NCI-H1092 treated with DMSO at 0.1 percent for 48 hours (cell line): ENCODE data around the gene AMBRA1.
"Not testable (repeated sequence)": the region's sequence is repeated elsewhere in the genome, so short reads cannot be mapped to it uniquely, and the experiment has no call there.

Experiments
- DNase-seq: peaks from one replicate; lab custom pipeline; 2025; lab: John Stamatoyannopoulos, UW

The AMBRA1 gene

DNA sequence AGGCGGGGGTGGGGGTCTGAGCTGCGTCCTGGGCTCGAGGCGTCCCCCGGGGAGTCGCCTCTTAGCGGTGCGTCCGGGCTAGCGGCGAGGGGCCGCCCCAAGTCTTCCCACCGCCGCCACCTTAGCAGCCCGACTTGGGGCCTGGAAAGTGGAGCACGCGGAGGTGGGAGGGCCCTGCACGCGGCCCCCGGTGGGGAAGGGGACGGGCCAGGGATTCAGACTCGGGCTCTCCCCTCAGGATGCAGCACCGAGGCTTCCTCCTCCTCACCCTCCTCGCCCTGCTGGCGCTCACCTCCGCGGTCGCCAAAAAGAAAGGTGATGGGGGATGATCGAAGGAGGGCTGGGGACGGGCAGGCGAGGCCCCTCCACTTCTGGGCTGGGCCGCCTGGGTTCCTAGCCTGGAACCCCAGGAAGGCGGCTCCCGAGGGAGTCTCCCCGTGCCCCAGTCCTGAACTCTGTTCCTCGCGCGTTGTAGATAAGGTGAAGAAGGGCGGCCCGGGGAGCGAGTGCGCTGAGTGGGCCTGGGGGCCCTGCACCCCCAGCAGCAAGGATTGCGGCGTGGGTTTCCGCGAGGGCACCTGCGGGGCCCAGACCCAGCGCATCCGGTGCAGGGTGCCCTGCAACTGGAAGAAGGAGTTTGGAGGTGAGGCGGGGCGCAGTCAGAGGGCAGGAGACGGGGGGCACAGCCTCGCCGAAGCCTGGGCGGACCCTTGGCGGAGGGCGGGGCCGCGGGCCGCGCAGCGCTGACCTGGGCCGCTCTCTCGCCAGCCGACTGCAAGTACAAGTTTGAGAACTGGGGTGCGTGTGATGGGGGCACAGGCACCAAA is 211.8 kb downstream of the AMBRA1 start:
- DNase-seq = peak; percentile 50

GRCh38 chr11:46381048-46381818 is 212.6 kb downstream of the AMBRA1 start, which contains the start of gene MDK:
Gene MDK, plus strand, starts transcription at chr11:46381669. Its CDS starts 389 bp downstream, at chr11:46382058.
- DNase-seq = peak; percentile 50

DNA sequence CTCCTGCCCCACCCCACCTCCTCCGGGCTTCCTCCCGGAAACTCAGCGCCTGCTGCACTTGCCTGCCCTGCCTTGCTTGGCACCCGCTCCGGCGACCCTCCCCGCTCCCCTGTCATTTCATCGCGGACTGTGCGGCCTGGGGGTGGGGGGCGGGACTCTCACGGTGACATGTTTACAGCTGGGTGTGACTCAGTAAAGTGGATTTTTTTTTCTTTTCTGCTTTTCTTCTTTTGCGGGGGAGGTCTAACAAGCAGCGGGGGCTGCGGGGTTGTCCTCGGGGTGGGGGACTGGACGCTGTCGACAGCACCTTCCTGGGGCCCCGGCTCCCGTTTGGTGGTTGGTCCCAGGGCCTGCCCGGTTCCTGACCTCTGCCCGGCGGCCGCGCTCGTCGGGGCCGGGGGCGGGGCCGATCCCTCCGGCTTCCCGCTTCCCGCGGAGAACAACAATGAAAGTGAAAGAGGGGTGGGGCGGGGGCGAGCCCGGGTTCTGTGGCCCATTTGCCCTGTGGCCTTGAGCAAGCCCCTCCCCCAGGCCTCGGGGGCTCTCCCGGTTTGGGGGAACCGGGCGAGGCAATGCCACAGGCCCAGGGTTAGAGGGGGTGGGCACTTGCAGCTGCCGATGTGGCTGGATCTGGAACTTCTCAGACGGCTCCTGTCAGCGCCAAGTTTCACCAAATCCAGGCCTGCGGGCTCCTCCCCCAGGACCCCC is 213.3 kb downstream of the AMBRA1 start:
- peak; percentile 48 for DNase-seq

GRCh38 chr11:46379482-46380293 is 214.1 kb downstream of the AMBRA1 start:
- DNase-seq = not testable (repeated sequence)

DNA sequence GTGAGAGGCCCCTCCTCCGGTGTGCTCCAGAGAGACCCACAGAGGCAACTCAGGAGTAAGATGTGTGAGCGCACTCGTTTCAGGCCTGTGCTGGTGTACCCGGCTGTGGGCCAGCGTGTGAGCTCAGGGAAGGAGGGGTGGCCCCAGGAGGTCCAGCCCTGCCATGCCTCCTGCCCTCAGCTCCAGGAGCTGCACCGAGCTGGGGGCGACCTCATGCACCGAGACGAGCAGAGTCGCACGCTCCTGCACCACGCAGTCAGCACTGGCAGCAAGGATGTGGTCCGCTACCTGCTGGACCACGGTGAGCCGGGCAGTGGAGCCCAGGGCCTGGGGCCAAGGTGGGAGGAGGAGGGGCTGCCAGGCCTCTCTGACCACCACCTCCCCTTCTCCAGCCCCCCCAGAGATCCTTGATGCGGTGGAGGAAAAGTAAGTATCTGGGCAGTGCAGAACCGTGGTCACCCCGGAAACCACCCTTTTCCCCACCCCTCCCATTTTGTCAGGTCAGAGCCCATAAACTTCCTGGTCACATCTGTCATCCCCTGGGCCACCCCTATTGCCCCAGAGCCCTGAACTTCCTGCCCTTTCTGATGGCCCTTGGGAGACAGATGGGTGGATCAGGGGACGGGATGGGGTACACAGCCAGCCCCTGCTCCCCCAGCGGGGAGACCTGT is 214.9 kb downstream of the AMBRA1 start:
- DNase-seq = no peak

DNA sequence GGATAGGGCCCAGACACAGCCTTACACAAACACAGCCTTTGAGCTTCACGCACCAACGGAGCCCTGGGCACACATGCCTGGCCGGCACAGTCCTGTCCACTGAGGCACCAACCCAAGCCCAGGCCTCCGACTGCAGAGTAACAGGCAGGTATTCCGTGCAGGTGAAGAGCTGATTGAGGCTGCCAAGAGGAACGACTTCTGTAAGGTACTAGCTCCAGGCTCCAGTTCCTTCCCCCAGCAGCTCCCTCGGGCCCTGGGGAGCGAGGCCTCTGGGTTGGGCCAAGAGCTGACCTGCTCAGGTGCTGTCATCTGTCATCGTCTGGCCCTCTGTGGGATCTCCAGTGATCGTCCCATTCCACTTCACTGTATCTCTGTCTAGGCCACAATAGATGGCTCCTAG is 215.5 kb downstream of the AMBRA1 start:
- DNase-seq = no peak

DNA sequence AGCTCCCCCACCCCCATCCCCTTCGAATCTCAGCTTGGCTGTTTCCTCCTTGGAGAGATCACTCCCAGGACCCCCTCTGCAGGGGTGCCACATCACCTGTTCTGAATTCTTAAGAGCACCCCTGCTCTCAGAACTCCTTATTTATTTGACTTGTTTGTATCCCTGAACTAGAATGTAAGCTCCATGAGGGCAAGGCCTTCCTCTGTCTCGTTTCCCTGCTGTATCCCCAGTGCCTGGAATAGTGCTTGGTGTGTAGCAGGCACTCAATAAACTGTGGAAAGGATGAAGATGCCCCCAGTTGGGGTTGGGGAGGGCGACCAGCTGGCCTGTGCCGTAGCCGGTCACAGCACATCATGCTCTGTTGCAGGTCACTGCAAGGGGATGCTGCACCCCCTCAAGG is 216.0 kb downstream of the AMBRA1 start:
- DNase-seq = no peak

DNA sequence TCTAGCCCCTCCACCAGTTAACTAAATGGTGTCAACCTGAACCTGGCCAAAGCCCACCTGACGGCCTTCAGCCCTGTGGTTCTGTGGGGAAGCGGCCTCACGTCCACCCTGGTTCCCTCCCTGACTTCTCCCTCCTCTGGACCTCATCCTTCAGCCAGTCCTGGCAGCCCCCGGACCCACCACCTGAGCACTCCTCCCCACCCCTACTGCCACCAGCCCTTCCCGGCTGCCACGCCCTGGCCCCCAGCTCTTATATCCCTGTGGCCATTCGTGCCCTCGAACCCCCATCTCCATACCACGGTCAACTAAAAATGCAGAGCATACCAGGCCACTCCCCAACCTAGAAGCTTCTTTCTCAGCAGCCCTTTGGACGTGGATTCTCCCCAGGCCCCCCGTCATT is 216.5 kb downstream of the AMBRA1 start:
- DNase-seq = no peak

- no peak for DNase-seq
Measured at GRCh38 chr11:46376258-46377050, 217.4 kb downstream of the AMBRA1 start.

GRCh38 chr11:46375392-46376101 is 218.3 kb downstream of the AMBRA1 start:
- no peak for DNase-seq

GRCh38 chr11:46374815-46375214 is 219.0 kb downstream of the AMBRA1 start:
- DNase-seq = no peak

DNA sequence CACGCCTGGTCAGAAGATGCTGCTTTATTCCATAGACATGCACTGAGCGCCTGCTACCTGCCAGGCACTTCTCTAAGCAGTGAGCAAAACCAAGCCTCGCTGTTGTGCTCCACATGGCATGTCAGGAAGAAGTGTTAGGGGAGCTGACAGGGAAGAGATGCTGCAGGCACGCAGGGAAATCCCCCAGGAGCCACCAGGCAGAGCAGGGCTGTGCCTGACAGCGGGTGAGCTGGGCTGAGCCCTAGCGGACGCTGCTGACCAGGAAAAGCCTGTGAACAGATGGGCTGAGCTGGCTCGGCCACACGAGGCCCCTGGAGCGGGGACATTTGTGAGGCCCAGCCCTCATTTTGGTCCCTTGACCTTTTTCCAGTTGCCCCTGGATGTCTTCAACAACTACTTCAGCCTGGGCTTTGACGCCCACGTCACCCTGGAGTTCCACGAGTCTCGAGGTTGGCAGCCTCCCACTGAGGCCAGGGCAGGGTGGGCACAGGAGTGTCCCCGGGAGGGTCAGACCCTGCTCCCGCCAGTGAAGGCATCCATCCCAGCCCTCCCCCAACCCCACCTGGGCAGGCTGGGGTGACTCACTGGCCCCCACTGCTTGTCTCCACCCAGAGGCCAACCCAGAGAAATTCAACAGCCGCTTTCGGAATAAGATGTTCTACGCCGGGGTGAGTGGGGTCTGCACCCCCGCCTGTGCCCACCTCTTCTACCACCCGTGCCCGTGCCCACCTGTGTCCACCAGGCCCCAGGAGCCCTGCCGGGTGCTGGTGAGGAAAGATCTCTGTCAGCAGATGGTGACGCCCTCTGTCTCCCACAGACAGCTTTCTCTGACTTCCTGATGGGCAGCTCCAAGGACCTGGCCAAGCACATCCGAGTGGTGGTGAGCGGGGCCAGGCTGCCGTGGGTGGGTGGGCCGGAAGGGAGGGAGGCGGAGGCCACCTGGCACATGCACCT is 219.8 kb downstream of the AMBRA1 start:
- DNase-seq = no peak

DNA sequence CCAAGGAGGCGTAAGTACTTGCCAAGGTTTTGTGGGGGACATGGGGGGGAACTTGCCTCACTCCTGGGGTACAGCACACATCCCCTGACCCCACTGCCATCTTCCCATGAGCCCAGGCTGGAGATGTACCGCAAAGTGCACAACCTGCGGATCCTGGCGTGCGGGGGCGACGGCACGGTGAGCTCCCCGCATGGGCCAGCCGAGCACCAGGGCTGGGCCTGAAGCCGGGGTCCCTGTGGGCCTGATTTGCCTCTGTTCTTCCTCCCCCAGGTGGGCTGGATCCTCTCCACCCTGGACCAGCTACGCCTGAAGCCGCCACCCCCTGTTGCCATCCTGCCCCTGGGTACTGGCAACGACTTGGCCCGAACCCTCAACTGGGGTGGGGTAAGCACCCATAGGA is 221.3 kb downstream of the AMBRA1 start:
- not testable (repeated sequence) for DNase-seq

GRCh38 chr11:46372086-46372485 is 221.7 kb downstream of the AMBRA1 start:
- no peak for DNase-seq

DNA sequence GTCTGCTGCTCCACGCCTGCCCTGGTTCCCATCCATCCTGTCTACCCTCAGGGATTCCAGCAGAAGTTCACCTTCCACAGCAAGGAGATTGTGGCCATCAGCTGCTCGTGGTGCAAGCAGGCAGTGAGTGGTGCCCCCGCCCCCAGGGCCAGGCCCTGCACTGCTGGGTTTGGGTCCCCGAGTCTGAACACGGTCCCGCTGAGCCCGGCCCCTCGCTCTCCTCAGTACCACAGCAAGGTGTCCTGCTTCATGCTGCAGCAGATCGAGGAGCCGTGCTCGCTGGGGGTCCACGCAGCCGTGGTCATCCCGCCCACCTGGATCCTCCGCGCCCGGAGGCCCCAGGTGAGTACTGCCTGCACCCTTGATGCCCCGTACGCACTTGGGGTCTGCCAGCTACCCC is 222.6 kb downstream of the AMBRA1 start:
- DNase-seq = not testable (repeated sequence)

DNA sequence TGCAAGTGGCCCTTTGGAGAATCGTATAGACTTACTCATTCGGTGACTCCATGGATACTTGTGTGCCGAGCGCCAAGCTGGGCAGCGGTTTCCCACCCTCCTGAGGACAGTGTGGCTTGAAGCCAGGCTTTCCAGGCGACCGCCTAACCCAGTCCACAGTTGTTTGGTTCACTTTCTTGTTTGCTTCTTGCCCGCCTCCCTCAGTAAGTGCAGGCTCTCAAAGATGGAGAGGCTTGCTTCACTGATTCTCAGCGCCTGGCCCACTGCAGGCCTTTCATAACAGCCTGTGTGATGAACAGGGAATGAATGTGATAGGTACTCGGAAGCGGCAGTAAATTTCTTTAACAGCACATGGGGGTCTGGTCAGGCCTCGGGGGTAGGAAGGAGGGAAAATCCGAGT is 223.6 kb downstream of the AMBRA1 start:
- DNase-seq = no peak

- DNase-seq = peak; percentile 32
Measured at GRCh38 chr11:46369458-46370152, 224.2 kb downstream of the AMBRA1 start.

DNA sequence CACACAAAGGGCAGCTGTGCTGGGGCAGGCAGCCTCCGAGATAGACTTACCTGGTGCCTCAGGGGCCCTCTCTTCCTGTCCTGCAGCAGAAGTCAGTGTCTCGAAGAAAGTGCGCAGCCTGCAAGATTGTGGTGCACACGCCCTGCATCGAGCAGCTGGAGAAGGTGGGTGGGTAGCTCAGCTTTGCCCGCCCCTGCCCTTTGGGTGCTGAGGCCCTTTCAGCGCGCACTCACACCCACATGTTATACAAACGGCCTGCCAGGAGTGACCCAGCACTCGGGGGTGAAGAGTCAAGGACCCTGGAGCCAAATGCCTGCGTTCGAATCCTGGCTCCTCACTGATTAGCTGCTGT is 225.9 kb downstream of the AMBRA1 start:
- DNase-seq = no peak
